Measurements from ENCODE around the gene MFAP2.

GRCh38 chr1:16986962-16987361 is 6.5 kb upstream of the MFAP2 start:
- no peak for TF ChIP-seq POLR2A (IDR thresholded peaks at IDR 0.05)
- TF ChIP-seq CTCF (IDR thresholded peaks at IDR 0.05), result no peak
